ENCODE data around the gene L3MBTL2.
A peak's percentile ranks its signal among the peaks of the same experiment; 100 is the strongest.

Gene L3MBTL2

GRCh38 chr22:41204992-41205900 is at the start of gene L3MBTL2:
Gene L3MBTL2, plus strand, starts transcription at chr22:41205312. Its CDS starts 51 bp downstream, at chr22:41205363.
- POLR2A ChIA-PET, result no interaction called here
- CTCF ChIA-PET, result no interaction called here
- DNase-seq (ENCODE audit: extremely low spot score), result peak; percentile 99
- TF ChIP-seq TARDBP (IDR thresholded peaks at IDR 0.05), result no peak
- TF ChIP-seq FOXM1 (IDR thresholded peaks at IDR 0.05; ENCODE audit: borderline replicate concordance), result no peak
- no peak for TF ChIP-seq FOXK2 (IDR thresholded peaks at IDR 0.05)
- TF ChIP-seq PKNOX1 (IDR thresholded peaks at IDR 0.05), result peak; percentile 27; the same call in 1 of the 2 replicates
- 0 out of 2 replicates have a peak, but pooled peaks have one; percentile 20 for TF ChIP-seq ELF4 (IDR thresholded peaks at IDR 0.05)
- no peak for TF ChIP-seq CTBP1 (IDR thresholded peaks at IDR 0.05; ENCODE audit: borderline replicate concordance)
- no peak for TF ChIP-seq FOXA1 (IDR thresholded peaks at IDR 0.05)
- TF ChIP-seq SP1 (IDR thresholded peaks at IDR 0.05), result no peak
- TF ChIP-seq HDGF (IDR thresholded peaks at IDR 0.05; ENCODE audit: borderline replicate concordance), result no peak
- peak; percentile 92 for TF ChIP-seq L3MBTL2 (conservative IDR thresholded peaks at IDR 0.05)
- TF ChIP-seq NFRKB (IDR thresholded peaks at IDR 0.05), result no peak
- no peak for TF ChIP-seq SUZ12 (IDR thresholded peaks at IDR 0.05)
- TF ChIP-seq BHLHE40 (IDR thresholded peaks at IDR 0.05; ENCODE audit: borderline replicate concordance), result no peak

- POLR2A ChIA-PET, result no interaction called here
- DNase-seq (ENCODE audit: extremely low spot score), result no peak
- no peak for TF ChIP-seq FOXM1 (IDR thresholded peaks at IDR 0.05; ENCODE audit: borderline replicate concordance)
- no peak for TF ChIP-seq L3MBTL2 (conservative IDR thresholded peaks at IDR 0.05)
- TF ChIP-seq SUZ12 (IDR thresholded peaks at IDR 0.05), result no peak
- no peak for TF ChIP-seq FOXA1 (IDR thresholded peaks at IDR 0.05)
- no peak for TF ChIP-seq PKNOX1 (IDR thresholded peaks at IDR 0.05)
- no peak for TF ChIP-seq SP1 (IDR thresholded peaks at IDR 0.05)
- no peak for TF ChIP-seq ELF4 (IDR thresholded peaks at IDR 0.05)
- TF ChIP-seq FOXK2 (IDR thresholded peaks at IDR 0.05), result no peak
- no peak for TF ChIP-seq LEF1 (IDR thresholded peaks at IDR 0.05; ENCODE audit: borderline replicate concordance)
- TF ChIP-seq NFRKB (IDR thresholded peaks at IDR 0.05), result no peak
- TF ChIP-seq TARDBP (IDR thresholded peaks at IDR 0.05), result no peak
- TF ChIP-seq BHLHE40 (IDR thresholded peaks at IDR 0.05; ENCODE audit: borderline replicate concordance), result no peak
- TF ChIP-seq HDGF (IDR thresholded peaks at IDR 0.05; ENCODE audit: borderline replicate concordance), result no peak
- no peak for TF ChIP-seq ARNT (IDR thresholded peaks at IDR 0.05)
- TF ChIP-seq CTBP1 (IDR thresholded peaks at IDR 0.05; ENCODE audit: borderline replicate concordance), result no peak
- TF ChIP-seq ZNF384 (IDR thresholded peaks at IDR 0.05), result no peak
- CTCF ChIA-PET, result interaction anchor here (0.6 kb wide), 1 partner anchor 243 kb away, joined by 3 read pairs; no protein-coding TSS in a partner anchor
Measured at GRCh38 chr22:41157083-41157482, 48.0 kb upstream of the L3MBTL2 start.

- CTCF ChIA-PET, result interaction anchor here (0.6 kb wide), 1 partner anchor 99 kb away, joined by 5 read pairs; no protein-coding TSS in a partner anchor
- POLR2A ChIA-PET, result interaction anchor here (1.0 kb wide), 1 partner anchor 28 kb away, joined by 3 read pairs; no protein-coding TSS in a partner anchor
Measured at GRCh38 chr22:41169157-41169556, 36.0 kb upstream of the L3MBTL2 start.

GRCh38 chr22:41171996-41172395 is 33.1 kb upstream of the L3MBTL2 start:
- POLR2A ChIA-PET, result no interaction called here
- CTCF ChIA-PET, result interaction anchor here (0.6 to 0.8 kb wide), 2 partner anchors 111 to 415 kb away, joined by 3 read pairs; no protein-coding TSS in a partner anchor
- DNase-seq (ENCODE audit: extremely low spot score), result no peak
- TF ChIP-seq ELF4 (IDR thresholded peaks at IDR 0.05), result no peak
- TF ChIP-seq TARDBP (IDR thresholded peaks at IDR 0.05), result no peak
- TF ChIP-seq NFRKB (IDR thresholded peaks at IDR 0.05), result no peak
- TF ChIP-seq L3MBTL2 (conservative IDR thresholded peaks at IDR 0.05), result no peak
- no peak for TF ChIP-seq ARNT (IDR thresholded peaks at IDR 0.05)
- TF ChIP-seq ZNF384 (IDR thresholded peaks at IDR 0.05), result no peak
- TF ChIP-seq SP1 (IDR thresholded peaks at IDR 0.05), result no peak
- TF ChIP-seq PKNOX1 (IDR thresholded peaks at IDR 0.05), result no peak
- TF ChIP-seq HDGF (IDR thresholded peaks at IDR 0.05; ENCODE audit: borderline replicate concordance), result no peak
- TF ChIP-seq SUZ12 (IDR thresholded peaks at IDR 0.05), result no peak
- no peak for TF ChIP-seq FOXK2 (IDR thresholded peaks at IDR 0.05)
- no peak for TF ChIP-seq FOXA1 (IDR thresholded peaks at IDR 0.05)
- no peak for TF ChIP-seq LEF1 (IDR thresholded peaks at IDR 0.05; ENCODE audit: borderline replicate concordance)
- no peak for TF ChIP-seq BHLHE40 (IDR thresholded peaks at IDR 0.05; ENCODE audit: borderline replicate concordance)
- no peak for TF ChIP-seq FOXM1 (IDR thresholded peaks at IDR 0.05; ENCODE audit: borderline replicate concordance)
- TF ChIP-seq CTBP1 (IDR thresholded peaks at IDR 0.05; ENCODE audit: borderline replicate concordance), result no peak

More at GRCh38 chr22:41169157-41169556, 36.0 kb upstream of the L3MBTL2 start:
- TF ChIP-seq ZNF384 (IDR thresholded peaks at IDR 0.05) (no peak), CTBP1 (IDR thresholded peaks at IDR 0.05; ENCODE audit: borderline replicate concordance) (no peak), SUZ12 (IDR thresholded peaks at IDR 0.05) (no peak), ELF4 (IDR thresholded peaks at IDR 0.05) (no peak)
- DNase-seq (ENCODE audit: extremely low spot score), result no peak

DNA sequence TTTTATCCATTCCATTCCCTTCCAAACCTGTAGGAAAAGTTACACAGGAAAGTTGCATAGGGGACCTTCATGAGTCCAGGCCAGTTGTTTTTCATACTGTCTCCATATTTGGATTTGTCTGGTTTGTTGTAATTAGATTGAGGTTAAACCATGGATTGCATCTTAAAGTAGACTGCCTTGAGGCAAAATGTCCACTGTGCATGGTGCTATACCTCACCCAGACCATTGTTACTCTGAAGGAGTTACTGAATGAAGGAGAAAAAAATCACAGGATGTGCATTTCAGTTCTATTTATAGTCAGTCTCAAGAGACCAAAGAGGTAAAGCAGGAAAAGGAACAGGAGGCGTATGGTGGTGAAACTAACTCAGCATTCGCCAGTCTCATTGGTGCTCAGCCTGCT is 29.6 kb upstream of the L3MBTL2 start:
- DNase-seq (ENCODE audit: extremely low spot score), result no peak
- POLR2A ChIA-PET, result no interaction called here
- CTCF ChIA-PET, result no interaction called here
- no peak for TF ChIP-seq CTBP1 (IDR thresholded peaks at IDR 0.05; ENCODE audit: borderline replicate concordance)
- no peak for TF ChIP-seq L3MBTL2 (conservative IDR thresholded peaks at IDR 0.05)
- TF ChIP-seq ZNF384 (IDR thresholded peaks at IDR 0.05), result no peak
- no peak for TF ChIP-seq NFRKB (IDR thresholded peaks at IDR 0.05)
- no peak for TF ChIP-seq FOXK2 (IDR thresholded peaks at IDR 0.05)
- TF ChIP-seq BHLHE40 (IDR thresholded peaks at IDR 0.05; ENCODE audit: borderline replicate concordance), result no peak
- no peak for TF ChIP-seq FOXA1 (IDR thresholded peaks at IDR 0.05)
- TF ChIP-seq ARNT (IDR thresholded peaks at IDR 0.05), result no peak
- no peak for TF ChIP-seq FOXM1 (IDR thresholded peaks at IDR 0.05; ENCODE audit: borderline replicate concordance)
- no peak for TF ChIP-seq ELF4 (IDR thresholded peaks at IDR 0.05)
- no peak for TF ChIP-seq SP1 (IDR thresholded peaks at IDR 0.05)
- TF ChIP-seq LEF1 (IDR thresholded peaks at IDR 0.05; ENCODE audit: borderline replicate concordance), result no peak
- no peak for TF ChIP-seq PKNOX1 (IDR thresholded peaks at IDR 0.05)
- TF ChIP-seq TARDBP (IDR thresholded peaks at IDR 0.05), result no peak
- no peak for TF ChIP-seq SUZ12 (IDR thresholded peaks at IDR 0.05)
- TF ChIP-seq HDGF (IDR thresholded peaks at IDR 0.05; ENCODE audit: borderline replicate concordance), result no peak
